Body of pancreas (tissue), 4 donors: ENCODE measurements around the gene ACVR1C.

Experiments used
- CTCF ChIP-seq, 7 experiments: fragments of 450-650 bp in 4 of 7; fragments of 200-600 bp in 3 of 7; sonication (generic) in 3 of 7; IDR thresholded peaks; one replicate each; pipeline ENCODE4 v1.5.1; 2016 to 2019; ENCODE audit warnings: antibody characterized with exemption in 7 of 7
- POLR2A ChIP-seq, 3 donors: fragments of 450-650 bp; IDR thresholded peaks; one replicate each; pipeline ENCODE4 v1.6.1; 2016; ENCODE audit warnings: antibody characterized with exemption in 3 of 3, mild to moderate bottlenecking in 2 of 3

GRCh38 chr2:157536815-157537214, 91.8 kb downstream of the ACVR1C start:
- TF ChIP-seq CTCF (IDR thresholded peaks at IDR 0.05) = no peak
- TF ChIP-seq POLR2A (IDR thresholded peaks at IDR 0.05) = no peak
